GF-D8 (cell line): ENCODE measurements around the gene RABGEF1.

Experiments
- DNase-seq: peaks from one replicate; lab custom pipeline; 2025; lab: John Stamatoyannopoulos, UW

The RABGEF1 gene

GRCh38 chr7:66859339-66859738 is 118.8 kb downstream of the RABGEF1 start:
- DNase-seq: no peak

DNA sequence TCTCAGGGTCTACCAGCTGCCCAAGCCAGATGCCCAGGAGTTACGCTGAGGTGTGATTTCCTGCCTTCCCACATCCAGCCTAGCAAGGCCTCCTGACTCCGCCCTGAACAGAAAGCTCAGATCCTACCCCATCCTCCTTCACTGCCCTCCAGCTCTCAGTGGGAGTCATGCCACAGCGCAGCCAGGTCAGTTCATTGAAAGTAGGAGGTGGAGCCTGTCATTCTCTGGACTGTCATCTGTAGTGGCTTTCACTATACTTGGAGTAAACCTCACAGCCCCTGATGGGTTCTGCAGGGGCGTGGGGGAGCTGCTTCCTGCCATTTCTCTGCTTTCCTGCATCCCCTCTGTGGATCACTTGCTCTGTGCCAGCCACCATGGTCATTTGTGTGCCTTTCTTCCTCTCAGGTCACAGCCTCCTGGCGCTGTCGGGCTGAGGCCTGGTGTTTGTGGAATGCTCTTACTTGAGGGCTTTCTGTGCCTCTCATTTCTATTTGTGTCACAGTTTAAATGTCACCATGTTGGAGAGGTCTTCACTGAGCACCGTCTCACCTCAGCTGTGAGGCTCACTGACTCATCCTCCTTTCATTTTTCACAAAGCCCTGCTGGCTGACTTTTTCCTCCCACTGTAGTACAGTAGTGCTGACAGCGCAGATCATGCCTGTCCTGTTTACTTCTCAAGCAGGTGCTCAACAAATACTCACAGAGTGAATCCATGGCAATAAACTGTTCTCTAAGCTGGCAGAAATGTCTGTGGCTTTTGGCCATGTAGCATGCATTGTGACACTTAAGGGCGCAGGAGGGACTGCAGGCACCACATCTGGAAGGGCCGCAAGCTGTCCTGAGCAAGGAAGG is 119.5 kb downstream of the RABGEF1 start:
- DNase-seq: no peak

DNA sequence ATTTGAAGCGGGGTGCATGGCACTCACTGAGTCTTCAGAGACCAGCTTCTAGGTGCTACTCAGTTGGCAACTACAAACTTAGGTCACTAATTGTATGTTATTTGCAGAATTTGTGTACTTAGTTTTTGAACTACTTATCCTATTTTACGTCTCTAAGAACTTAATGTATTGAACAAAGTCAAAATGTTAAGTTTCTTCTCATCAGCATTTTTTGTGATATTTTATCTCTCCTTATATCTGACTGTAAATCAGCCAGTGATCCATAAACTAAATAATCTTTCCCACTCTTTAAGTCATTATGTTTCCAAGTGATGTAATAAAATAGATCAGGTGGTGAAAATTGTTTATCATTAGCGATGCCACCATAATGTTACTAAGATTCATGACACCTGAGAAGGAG is 120.2 kb downstream of the RABGEF1 start:
- DNase-seq: no peak
